GM12874 (cell line): ENCODE results near the gene KCNH1.

Experiments
- TF ChIP-seq, protein P1 (sequence below): IDR thresholded peaks from 2 replicates; pipeline ENCODE4 v1.5.1; 2011; ENCODE audit warnings: low read depth, mild to moderate bottlenecking, control low read depth, low read length, moderate library complexity; ENCODE audit not compliant: insufficient read depth

The KCNH1 gene

DNA sequence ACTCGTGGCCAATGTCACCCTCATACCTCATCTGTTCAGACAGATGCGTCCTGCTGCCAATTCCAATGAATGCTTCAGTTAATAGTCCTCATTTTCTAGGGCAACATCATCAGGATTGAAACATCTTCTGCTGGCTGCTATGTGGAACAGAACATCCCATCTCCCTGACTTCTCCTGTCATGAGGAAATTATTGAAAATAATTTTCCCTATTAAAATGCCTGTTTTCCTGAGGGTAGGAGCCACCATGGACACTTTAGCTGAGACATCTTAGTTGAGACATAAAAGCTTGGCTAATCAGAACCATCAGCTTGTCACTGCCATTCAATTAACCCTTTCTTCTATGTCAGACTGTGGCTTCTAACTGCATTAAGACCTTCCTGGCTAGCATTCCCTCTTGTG lies 409.2 kb downstream of the KCNH1 start:
- TF ChIP-seq, protein P1, sequence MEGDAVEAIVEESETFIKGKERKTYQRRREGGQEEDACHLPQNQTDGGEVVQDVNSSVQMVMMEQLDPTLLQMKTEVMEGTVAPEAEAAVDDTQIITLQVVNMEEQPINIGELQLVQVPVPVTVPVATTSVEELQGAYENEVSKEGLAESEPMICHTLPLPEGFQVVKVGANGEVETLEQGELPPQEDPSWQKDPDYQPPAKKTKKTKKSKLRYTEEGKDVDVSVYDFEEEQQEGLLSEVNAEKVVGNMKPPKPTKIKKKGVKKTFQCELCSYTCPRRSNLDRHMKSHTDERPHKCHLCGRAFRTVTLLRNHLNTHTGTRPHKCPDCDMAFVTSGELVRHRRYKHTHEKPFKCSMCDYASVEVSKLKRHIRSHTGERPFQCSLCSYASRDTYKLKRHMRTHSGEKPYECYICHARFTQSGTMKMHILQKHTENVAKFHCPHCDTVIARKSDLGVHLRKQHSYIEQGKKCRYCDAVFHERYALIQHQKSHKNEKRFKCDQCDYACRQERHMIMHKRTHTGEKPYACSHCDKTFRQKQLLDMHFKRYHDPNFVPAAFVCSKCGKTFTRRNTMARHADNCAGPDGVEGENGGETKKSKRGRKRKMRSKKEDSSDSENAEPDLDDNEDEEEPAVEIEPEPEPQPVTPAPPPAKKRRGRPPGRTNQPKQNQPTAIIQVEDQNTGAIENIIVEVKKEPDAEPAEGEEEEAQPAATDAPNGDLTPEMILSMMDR, result no peak

DNA sequence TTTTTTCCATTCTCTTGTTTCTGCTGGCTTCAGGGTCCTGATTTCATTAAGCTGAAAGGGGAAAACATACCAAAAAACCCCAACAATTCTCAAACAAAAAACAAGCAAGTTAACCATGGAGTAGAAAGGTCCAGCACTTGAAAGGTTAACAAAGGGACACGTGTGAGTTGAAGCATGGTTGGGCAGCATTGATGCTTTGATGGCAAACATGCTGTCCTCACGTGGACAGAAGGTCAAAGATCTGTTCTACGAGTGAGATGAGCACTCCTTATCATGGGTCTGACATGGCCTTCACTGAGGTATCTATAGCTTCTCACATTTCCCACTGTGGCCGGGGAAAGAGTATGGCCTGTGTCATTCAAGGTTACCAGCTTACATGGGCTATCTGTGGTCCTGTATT lies 410.3 kb downstream of the KCNH1 start:
- TF ChIP-seq, protein P1, result no peak

DNA sequence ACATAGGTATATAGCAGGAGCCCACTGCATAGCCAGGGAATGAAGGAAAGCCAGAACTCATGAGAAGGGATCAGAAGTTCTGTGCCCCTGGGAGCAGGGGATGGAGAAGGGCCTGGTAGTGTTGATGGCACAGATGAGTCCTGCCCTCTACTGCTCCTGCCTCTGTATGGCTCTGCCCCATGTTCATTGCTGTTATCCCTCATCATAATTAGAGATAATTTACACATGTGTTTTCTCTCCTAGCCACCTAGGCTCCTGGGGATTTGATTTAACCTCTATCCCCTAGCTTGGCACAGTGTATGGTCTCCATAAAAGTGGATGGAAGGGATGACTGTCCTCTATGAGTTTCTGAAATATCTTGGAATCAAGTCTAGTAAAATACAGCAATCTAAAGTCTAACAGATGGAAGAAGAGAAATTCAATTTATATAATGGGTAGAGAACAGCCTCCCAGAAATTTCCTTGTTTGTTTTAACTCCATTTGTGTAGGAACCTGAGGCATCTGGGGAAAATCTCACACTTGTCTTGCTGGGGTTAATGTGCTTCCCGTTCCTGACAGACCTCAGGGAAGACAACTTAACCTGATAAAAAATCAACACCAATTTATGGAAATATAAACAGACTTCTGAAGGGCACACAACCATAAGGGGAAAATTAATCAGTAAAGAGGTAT lies 411.4 kb downstream of the KCNH1 start:
- TF ChIP-seq, protein P1, result no peak

DNA sequence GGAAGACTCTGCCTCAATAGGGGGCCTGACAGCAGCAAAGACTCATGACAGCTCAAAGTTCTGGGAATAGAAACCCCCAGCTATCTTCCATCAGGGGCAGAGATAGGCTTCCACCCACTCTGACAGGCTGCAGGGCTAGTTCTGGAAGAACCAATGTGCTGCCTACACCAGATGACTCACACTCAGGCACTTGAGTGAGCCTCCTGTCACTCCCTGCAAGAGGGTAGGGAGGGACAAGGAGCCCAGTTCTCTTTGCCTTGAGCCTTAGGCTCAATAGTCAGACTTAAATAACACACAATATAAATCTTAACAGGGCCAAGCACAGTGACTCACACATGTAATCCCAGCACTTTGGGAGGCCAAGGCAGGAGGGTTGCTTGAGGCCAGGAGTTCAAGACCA lies 418.9 kb downstream of the KCNH1 start:
- TF ChIP-seq, protein P1, result no peak

DNA sequence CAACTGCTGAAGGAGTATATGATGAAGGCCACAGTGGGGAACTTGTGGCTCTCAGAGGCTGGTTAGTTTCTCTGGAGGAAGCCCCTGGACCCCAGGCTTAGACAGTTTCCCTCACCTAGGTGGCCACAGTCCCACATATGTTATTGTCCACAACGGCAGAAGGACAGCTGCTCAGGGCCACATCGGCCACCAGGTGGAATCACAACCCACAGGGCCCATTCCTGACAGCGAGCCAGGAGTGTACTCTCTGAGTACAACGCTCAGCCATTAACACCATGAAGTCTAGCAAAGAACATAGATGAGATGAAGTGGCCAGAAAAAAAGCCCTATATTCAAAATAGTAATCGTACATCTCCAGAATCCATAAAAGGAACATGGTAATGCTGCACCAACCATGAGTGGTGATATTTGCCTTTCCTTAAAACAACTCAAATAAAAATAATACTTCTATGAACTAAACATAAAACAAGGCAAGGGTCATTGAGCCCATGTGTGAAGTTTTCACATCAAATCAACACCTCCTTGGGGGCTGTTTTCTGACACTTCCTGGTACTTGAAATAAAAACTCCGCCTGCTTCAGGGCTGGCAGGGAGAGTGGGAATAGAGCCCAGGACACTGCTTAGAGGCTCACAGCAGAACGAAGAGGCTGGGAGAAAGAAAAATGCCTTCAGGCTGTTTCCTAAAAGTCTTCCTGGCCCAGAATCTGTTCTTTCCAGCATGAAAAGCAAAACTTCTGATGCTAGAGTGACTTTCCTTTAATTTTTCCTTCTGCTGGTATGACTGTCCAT lies 421.9 kb downstream of the KCNH1 start:
- TF ChIP-seq, protein P1, result 0 out of 2 replicates have a peak, but pooled peaks have one; percentile 3

DNA sequence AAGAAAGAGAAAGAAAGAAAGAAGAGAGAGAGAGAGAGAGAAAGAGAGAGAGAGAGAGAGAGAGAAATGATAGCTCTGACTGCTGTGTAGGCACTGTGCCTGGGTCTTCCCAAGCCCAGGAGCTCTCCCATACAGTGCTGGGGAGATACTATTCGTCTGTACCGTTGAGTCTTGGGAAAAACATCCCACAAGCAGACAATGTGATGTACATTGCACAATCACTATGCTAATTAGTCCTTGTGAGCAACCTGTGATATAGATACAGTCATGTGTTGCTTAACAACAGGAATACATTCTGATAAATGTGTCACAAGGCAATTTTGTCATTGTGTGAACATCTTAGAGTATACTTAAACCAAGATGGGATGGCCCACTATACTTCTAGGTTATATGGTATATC lies 424.2 kb downstream of the KCNH1 start:
- TF ChIP-seq, protein P1, result no peak

DNA sequence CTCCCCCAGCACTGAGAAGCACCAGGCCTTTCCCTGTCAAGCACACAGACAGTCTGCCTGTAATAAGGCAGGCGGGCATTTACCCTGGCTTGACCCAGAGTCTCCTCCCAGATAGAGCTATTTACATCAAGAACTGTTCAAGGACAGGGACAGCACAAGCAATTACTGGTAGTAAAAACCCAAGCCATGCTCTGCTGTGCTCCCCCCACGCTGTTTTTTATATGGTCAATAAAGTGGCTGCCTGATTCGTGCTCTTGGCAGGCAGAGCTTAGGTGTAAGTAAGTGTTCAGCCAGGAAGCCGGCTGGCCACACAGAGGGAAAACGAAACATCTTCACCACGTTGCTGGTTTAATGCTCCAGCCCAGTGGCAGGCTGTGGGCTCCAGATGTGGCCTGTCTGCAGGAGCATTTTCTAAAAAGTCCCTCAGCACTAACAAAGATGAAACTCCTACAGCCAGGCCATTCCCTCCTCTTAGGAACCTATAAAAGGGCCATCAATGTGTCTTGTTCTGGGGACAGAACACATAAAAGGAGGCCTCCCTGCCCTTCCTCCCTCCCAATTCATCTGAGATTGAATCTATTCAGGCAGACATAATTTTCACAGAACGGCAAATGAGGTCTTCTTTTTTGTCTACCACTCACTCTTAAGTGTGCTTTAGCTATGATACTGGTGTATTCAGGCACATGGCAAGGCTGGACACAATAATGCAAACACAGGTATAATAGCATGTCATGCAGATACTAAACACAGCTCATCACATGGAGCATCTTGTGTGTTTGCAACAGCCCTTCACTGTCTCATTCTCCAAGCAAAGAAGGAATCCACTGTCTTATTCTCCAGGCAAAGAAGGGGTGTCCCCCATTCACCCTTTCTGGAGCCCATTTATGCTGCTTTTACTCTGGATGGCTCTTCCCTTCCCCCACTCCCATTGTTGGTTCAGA lies 426.4 kb downstream of the KCNH1 start:
- TF ChIP-seq, protein P1, result no peak
